SK-N-DZ (cell line): ENCODE results near the gene ROPN1B.

ENCODE experiments used
- DNase-seq: peaks from one replicate; pipeline ENCODE4 v3.0.0-alpha.2; 2015; ENCODE audit warnings: low spot score
- small RNA-seq, 2 experiments: library from RNA; depleted of rRNA; stranded (forward); fragments of <200 nt; gene quantifications; one replicate each; pipeline ENCODE3, GENCODE V24; 2014

The ROPN1B gene

DNA sequence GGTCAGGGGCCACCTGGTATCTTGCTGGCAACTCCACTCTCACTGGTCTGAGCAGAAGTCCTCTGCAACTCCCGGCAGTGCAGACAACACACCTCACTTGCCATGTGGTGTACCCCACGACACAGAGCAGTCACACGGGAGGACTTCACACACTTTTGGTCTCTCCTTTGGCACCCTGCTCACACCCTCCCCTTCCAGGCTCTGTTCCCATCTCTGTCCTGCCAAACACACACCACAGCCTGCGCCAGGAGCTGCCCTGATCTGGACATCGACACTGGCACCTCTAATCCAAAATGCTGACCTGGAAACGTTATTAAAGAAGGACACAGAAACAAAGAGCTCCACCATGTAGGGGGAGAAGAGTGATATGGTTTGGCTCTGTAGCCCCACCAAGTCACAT lies 57.8 kb downstream of the ROPN1B start:
- no peak for DNase-seq

DNA sequence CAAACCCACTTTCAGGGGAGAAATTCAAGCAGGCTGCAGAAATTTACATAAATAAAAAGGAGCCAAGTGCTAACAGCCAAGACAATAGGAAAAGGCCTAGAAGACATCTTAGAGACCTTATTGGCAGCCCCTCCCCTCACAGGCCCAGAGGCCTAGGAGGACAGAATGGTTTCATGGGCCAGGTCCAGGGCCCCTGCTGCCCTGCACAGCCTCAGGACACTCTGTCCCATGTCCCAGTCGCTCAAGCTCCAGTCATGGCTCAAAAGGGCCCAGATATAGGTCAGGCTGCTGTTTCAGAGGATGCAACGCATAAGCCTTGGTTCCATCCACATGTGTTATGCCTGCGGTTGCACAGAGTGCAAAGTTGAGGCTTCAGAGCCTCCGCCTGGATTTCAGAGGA lies 59.1 kb downstream of the ROPN1B start:
- no peak for DNase-seq

DNA sequence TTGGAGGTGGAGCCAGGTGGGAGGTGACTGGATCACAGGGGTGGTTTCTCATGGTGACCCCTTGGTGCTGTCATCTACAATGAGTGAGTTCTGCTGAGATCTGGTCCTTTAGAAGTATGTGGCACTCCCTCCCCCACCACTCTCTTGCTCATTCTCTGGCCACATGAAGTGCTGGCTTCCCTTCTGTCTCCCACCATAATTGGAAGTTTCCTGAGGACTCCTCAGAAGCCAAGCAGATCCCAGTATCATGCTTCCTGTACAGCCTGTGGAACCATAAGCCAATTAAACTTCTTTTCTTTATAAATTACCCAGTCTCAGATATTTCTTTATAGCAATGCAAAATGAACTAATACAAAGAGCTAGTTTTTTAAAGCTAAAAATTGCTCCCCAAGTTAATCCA lies 60.3 kb downstream of the ROPN1B start:
- DNase-seq, result no peak

DNA sequence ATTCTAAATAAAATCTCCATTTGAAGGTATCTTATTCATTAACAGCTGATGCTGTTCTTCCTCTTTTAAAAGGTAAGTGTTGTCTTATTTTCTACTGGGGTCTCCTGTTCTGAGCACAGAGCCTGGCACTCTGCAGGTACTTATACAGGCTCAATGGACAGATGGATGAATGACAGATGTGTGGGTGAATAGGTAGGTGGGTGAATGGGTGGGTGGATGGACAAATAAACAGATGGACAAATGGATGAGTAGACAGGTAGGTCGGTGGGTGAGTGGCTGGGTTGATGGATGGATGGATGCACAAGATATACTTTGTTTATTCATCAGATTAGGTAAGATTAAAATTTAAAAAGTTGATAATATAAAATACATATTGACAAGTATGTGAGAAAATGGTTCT lies 61.5 kb downstream of the ROPN1B start:
- DNase-seq, result no peak

DNA sequence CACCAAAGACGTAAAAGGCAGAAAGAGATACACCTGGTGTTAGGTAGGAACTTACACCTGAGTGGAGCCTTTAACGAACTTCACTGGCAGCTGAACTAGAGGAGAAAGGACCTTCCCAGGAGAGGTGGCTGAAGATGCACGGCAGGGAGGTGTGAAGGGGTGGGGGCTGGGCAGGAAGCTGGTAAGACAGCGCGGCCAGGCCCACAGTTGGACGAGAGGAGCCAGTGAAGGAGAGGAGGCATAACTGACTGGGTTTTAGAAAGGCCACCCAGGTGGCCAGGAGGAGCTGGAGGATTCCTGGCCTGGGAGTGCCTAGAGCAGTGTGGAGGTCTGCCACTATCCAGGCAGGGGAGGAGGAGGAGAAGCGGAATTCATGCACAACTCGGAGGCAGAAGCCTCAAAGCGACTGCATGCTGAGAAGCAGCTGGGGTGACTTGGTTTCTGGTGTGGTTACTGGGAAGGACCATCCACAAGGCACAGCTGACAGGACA lies 63.0 kb downstream of the ROPN1B start:
- no peak for DNase-seq

Small RNA genes within 50 kb of the gene (small RNA-seq; reads per million reads assigned to genes)
- 0 reads per million in 2 experiments for gene AC092903.1
